AG09309 (cell line): Measurements from ENCODE around the gene PRR27.
"Not testable (repeated sequence)": the region's sequence is repeated elsewhere in the genome, so short reads cannot be mapped to it uniquely, and the experiment has no call there.

Experiments
- DNase-seq: peaks from one replicate; pipeline ENCODE4 v3.0.0-alpha.2; 2010; ENCODE audit warnings: low read depth
- H3K4me3 ChIP-seq: 2 replicates; pipeline ENCODE4 v1.5.1; 2011; ENCODE audit warnings: mild to moderate bottlenecking, low read depth, low read length, moderate library complexity; ENCODE audit not compliant: control insufficient read depth
- CTCF ChIP-seq: IDR thresholded peaks from 2 replicates; pipeline ENCODE4 v1.5.1; 2011; ENCODE audit warnings: mild to moderate bottlenecking, low read depth, low read length, inconsistent platforms; ENCODE audit not compliant: insufficient read depth, control insufficient read depth; ENCODE audit errors: missing control alignments

PRR27 gene

GRCh38 chr4:70191647-70192046 lies 37.6 kb downstream of the PRR27 start:
- TF ChIP-seq CTCF, result no peak
- DNase-seq, result no peak
- H3K4me3 ChIP-seq, result no peak overlapping the region

GRCh38 chr4:70192895-70193294 lies 38.9 kb downstream of the PRR27 start:
- no peak overlapping the region for H3K4me3 ChIP-seq
- no peak for TF ChIP-seq CTCF
- DNase-seq, result no peak

- no peak for TF ChIP-seq CTCF
- DNase-seq, result no peak
- H3K4me3 ChIP-seq, result no peak within 1 kb of the TSS
These were observed 41.4 kb downstream of the PRR27 start, which contains the start of gene ODAM for GRCh38 chr4:70195425-70195824. TSS of gene ODAM (plus strand) at chr4:70195725. CDS start at chr4:70196544, 819 bp downstream.

- H3K4me3 ChIP-seq, result no peak overlapping the region
- no peak for DNase-seq
- no peak for TF ChIP-seq CTCF
These were observed 42.8 kb downstream of the PRR27 start for GRCh38 chr4:70196857-70197256.

- DNase-seq, result no peak
- no peak overlapping the region for H3K4me3 ChIP-seq
- no peak for TF ChIP-seq CTCF
These were observed 43.8 kb downstream of the PRR27 start for GRCh38 chr4:70197842-70198241.

- no peak for TF ChIP-seq CTCF
- no peak for DNase-seq
- no peak overlapping the region for H3K4me3 ChIP-seq
These were observed 49.6 kb downstream of the PRR27 start for GRCh38 chr4:70203601-70204000.

- DNase-seq, result not testable (repeated sequence)
These were observed 58.7 kb downstream of the PRR27 start for GRCh38 chr4:70212752-70213151.

More at GRCh38 chr4:70212752-70213151, 58.7 kb downstream of the PRR27 start:
- not testable (repeated sequence) for H3K4me3 ChIP-seq
